Activated CD8-positive, alpha-beta memory T cell treated with anti-CD3 and anti-CD28 coated beads for 48 hours (primary cell): ENCODE data around the gene SERPING1.
"Not testable (repeated sequence)": the region's sequence is repeated elsewhere in the genome, so short reads cannot be mapped to it uniquely, and the experiment has no call there.

Experiments
- DNase-seq, 3 experiments: peaks; one replicate each; pipeline ENCODE4 v3.0.0-alpha.2; 2020; ENCODE audit warnings: low read depth in 2 of 3, low spot score in 2 of 3

The SERPING1 gene

GRCh38 chr11:57652230-57652629 lies 54.7 kb downstream of the SERPING1 start:
- DNase-seq: not testable (repeated sequence)

GRCh38 chr11:57652662-57653061 lies 55.2 kb downstream of the SERPING1 start:
- no peak for DNase-seq

- no peak for DNase-seq
Observed at GRCh38 chr11:57653163-57653562, 55.7 kb downstream of the SERPING1 start.

- DNase-seq: no peak
Observed at GRCh38 chr11:57656885-57657193, 59.4 kb downstream of the SERPING1 start.

GRCh38 chr11:57657194-57658022 lies 59.9 kb downstream of the SERPING1 start, which contains the start of gene CLP1:
TSS of gene CLP1 (plus strand) at chr11:57657762. CDS start at chr11:57659477, 1,715 bp downstream.
- peak; percentile 94 to 97 (median 96) for DNase-seq

GRCh38 chr11:57658023-57658361 lies 60.5 kb downstream of the SERPING1 start:
- no peak for DNase-seq

- no peak for DNase-seq
Observed at GRCh38 chr11:57659669-57660068, 62.2 kb downstream of the SERPING1 start.

- no peak for DNase-seq
Observed at GRCh38 chr11:57662893-57663292, 65.4 kb downstream of the SERPING1 start.

GRCh38 chr11:57663975-57664374 lies 66.5 kb downstream of the SERPING1 start:
- no peak for DNase-seq
